ENCODE measurements around the gene INTS4.

DNA sequence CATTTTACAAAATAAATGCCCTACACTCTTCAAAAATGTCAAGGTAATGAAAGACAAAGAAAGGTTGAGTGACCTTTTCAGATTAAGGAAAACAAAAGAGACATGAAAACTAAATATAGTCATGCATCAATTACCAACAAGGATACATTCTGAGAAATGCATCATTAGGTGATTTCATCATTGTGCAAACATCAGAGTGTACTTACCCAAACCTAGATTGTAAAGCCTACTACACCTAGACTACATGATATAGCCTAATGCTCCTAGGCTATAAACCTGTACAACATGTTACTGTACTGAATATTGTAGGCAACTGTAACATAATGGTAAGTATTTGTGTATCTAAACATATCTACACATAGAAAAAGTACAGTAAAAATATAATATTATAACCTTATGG, 26.7 kb downstream of the INTS4 start:
- TF ChIP-seq POLR2A (IDR thresholded peaks at IDR 0.05) = no peak
- TF ChIP-seq, protein P1, sequence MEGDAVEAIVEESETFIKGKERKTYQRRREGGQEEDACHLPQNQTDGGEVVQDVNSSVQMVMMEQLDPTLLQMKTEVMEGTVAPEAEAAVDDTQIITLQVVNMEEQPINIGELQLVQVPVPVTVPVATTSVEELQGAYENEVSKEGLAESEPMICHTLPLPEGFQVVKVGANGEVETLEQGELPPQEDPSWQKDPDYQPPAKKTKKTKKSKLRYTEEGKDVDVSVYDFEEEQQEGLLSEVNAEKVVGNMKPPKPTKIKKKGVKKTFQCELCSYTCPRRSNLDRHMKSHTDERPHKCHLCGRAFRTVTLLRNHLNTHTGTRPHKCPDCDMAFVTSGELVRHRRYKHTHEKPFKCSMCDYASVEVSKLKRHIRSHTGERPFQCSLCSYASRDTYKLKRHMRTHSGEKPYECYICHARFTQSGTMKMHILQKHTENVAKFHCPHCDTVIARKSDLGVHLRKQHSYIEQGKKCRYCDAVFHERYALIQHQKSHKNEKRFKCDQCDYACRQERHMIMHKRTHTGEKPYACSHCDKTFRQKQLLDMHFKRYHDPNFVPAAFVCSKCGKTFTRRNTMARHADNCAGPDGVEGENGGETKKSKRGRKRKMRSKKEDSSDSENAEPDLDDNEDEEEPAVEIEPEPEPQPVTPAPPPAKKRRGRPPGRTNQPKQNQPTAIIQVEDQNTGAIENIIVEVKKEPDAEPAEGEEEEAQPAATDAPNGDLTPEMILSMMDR (IDR thresholded peaks at IDR 0.05) = no peak
